Glutamatergic neuron (in vitro differentiated cells): ENCODE data around the gene RCBTB1. TPM values are rescaled to one million over a fixed set of nuclear protein-coding genes. Genes with fewer than 3 reads are reported as not detected.

Experiments
- DNase-seq: peaks from one replicate; pipeline ENCODE4 v3.0.0; 2022
- H3K27ac Mint-ChIP-seq: one replicate; pipeline ENCODE4 v1.8.0; 2020; ENCODE audit warnings: mild to moderate bottlenecking, mixed read lengths, inconsistent platforms; ENCODE audit not compliant: unreplicated experiment
- H3K27me3 Mint-ChIP-seq: one replicate; pipeline ENCODE4 v1.8.0; 2020; ENCODE audit warnings: mild to moderate bottlenecking, moderate library complexity, mixed read lengths, inconsistent platforms; ENCODE audit not compliant: unreplicated experiment
- H3K36me3 Mint-ChIP-seq: one replicate; pipeline ENCODE4 v1.8.0; 2020; ENCODE audit warnings: mild to moderate bottlenecking, mixed read lengths, inconsistent platforms; ENCODE audit not compliant: unreplicated experiment
- H3K4me1 Mint-ChIP-seq: one replicate; pipeline ENCODE4 v1.8.0; 2020; ENCODE audit warnings: mild to moderate bottlenecking, low read depth, mixed read lengths, inconsistent platforms; ENCODE audit not compliant: unreplicated experiment
- H3K4me3 Mint-ChIP-seq: one replicate; pipeline ENCODE4 v1.8.0; 2020; ENCODE audit warnings: mild to moderate bottlenecking, mixed read lengths, inconsistent platforms; ENCODE audit not compliant: unreplicated experiment
- H3K9me3 Mint-ChIP-seq: one replicate; pipeline ENCODE4 v1.8.0; 2020; ENCODE audit warnings: mild to moderate bottlenecking, moderate library complexity, mixed read lengths, inconsistent platforms; ENCODE audit not compliant: unreplicated experiment
- total RNA-seq: library from RNA; stranded (reverse); fragmentation: NEBNext Ultra II Directional; extraction: Animal tissue kit (Norgen Biotek cat#: 25700); gene quantifications from one replicate; pipeline ENCODE4 v1.2.1, GENCODE V29; 2021; ENCODE audit not compliant: unreplicated experiment
- TF ChIP-seq, protein P1 (sequence below): fragments of 200-600 bp; sonication (generic); IDR thresholded peaks from one replicate; pipeline ENCODE4 v1.5.0; 2021; ENCODE audit not compliant: partially characterized antibody, unreplicated experiment

Gene RCBTB1
- total RNA-seq, 1 donor from 2014 or later = 46.1 TPM

DNA sequence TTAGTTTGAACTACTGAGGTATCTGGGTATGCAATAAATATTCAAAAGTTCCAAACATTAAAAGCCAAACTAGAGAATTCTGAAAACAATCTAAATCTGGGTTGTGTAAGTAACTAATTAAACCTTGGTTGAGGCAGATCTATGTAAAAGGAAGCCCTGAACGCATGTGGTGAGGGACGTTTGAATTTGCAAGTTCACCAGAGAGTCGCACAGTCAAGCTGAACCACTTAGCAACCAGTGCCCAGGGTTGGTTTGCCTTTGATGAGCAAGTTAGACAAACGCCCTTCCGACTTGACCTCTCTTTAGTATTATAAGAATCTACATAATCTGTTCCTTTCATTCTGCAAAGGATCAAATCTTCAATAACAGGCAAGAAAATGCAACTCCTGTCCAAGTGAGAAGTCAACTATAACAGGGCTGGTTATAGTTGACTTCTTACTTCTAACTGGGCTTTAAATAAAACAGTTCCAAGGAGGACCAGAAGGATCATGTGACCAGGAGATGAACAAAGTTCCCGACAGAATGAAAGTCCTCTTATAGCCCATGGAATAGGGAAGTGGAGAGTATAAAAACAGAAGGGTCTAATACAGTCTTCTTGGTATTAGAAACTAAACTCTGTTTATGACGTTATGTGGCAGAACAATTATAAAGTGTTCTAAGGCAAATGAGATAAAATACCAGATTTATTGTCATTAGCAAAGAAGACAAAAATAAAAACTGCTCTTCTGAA is 49.0 kb downstream of the RCBTB1 start:
- Mint-ChIP-seq H3K36me3 (no peaks in the 10 kb centered on the region), H3K9me3 (no peaks in the 10 kb centered on the region), H3K27ac (no peak overlapping the region), H3K4me3 (no peak overlapping the region), H3K27me3 (no peaks in the 10 kb centered on the region), H3K4me1 (no peaks in the 10 kb centered on the region)
- TF ChIP-seq, protein P1, sequence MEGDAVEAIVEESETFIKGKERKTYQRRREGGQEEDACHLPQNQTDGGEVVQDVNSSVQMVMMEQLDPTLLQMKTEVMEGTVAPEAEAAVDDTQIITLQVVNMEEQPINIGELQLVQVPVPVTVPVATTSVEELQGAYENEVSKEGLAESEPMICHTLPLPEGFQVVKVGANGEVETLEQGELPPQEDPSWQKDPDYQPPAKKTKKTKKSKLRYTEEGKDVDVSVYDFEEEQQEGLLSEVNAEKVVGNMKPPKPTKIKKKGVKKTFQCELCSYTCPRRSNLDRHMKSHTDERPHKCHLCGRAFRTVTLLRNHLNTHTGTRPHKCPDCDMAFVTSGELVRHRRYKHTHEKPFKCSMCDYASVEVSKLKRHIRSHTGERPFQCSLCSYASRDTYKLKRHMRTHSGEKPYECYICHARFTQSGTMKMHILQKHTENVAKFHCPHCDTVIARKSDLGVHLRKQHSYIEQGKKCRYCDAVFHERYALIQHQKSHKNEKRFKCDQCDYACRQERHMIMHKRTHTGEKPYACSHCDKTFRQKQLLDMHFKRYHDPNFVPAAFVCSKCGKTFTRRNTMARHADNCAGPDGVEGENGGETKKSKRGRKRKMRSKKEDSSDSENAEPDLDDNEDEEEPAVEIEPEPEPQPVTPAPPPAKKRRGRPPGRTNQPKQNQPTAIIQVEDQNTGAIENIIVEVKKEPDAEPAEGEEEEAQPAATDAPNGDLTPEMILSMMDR = no peak
- no peak for DNase-seq

DNA sequence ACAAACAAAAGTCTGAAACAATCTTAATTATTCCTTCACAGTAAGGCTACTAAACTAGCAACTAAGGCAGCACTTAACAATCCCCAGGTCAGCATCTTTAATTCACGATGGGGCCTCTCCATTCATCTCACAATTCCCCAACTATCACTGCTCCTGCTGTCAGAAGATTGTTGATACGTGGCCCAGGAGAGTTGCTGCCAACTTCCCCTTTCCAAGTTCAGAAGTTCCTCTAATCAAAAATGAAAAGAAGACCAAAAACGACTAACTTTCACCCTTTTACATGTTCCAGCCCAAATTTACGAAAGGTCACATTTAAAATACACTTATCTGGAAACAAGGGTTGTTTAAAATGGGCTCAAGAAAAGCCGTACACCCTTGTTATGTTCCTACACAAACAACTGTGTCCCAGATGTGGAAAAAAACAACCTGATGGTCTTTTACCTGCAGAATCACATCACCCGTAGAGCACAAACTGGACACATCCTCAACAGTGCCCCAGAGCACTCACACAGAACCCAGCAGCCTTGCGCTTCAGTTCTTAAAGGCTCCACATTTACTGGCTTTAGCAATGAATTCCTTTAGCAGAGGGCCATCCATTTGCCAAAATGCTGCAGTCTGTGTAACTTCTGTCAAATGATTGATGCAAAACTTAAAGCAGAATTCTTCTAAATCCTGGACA is 51.6 kb downstream of the RCBTB1 start:
- no peak overlapping the region for H3K4me3 Mint-ChIP-seq
- DNase-seq = no peak

DNA sequence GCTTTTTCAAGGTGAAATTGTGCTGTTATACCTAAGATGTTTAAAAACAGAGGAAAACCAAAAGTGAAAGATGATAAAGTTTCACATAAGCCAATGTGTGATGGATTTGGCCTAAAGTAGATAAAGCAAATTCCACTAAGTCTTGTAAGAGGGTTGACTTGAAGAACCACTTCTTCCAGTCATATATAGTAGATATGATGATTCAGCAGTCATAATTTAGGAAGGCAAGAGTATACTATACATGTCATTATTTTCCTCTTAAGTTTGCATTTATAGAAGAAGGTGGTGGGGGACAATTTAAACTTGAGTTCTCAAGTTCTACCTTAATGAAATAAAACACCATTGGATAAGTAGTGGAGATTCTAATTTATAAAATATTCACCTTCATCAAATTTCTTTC is 52.3 kb downstream of the RCBTB1 start:
- DNase-seq = no peak
- TF ChIP-seq, protein P1 = no peak
- no peaks in the 10 kb centered on the region for H3K9me3 Mint-ChIP-seq
- H3K27me3 Mint-ChIP-seq = no peaks in the 10 kb centered on the region
- H3K4me1 Mint-ChIP-seq = no peaks in the 10 kb centered on the region
- H3K36me3 Mint-ChIP-seq = no peaks in the 10 kb centered on the region
- H3K4me3 Mint-ChIP-seq = no peak overlapping the region
- no peak overlapping the region for H3K27ac Mint-ChIP-seq

More for the DNA sequence above, 51.6 kb downstream of the RCBTB1 start:
- no peaks in the 10 kb centered on the region for H3K9me3 Mint-ChIP-seq
- no peaks in the 10 kb centered on the region for H3K4me1 Mint-ChIP-seq
- no peak overlapping the region for H3K27ac Mint-ChIP-seq
- TF ChIP-seq, protein P1 = no peak
- H3K36me3 Mint-ChIP-seq = no peaks in the 10 kb centered on the region
- no peaks in the 10 kb centered on the region for H3K27me3 Mint-ChIP-seq

DNA sequence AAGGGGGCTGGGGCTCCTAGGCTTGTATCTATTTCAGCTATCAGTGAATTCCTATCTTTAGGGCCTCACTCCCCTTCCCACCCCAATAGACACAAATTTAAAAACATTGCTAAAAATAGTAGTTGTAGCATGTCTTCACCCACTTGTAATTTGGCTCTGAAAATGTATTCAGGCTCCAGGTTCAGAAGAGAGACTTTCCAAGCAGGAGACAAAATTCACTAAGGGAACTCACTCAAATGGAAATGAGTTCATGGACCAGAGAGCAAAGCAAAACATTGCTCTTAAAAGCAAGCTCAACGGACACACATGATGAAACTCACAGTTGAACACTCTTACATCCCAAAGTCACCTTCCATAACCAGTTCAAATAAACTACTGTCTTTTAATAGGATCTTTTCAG is 52.8 kb downstream of the RCBTB1 start:
- H3K27ac Mint-ChIP-seq = no peak overlapping the region
- no peak for DNase-seq
- no peaks in the 10 kb centered on the region for H3K4me1 Mint-ChIP-seq

More for the DNA sequence above, 52.8 kb downstream of the RCBTB1 start:
- Mint-ChIP-seq H3K36me3 (no peaks in the 10 kb centered on the region), H3K27me3 (no peaks in the 10 kb centered on the region), H3K4me3 (no peak overlapping the region), H3K9me3 (no peaks in the 10 kb centered on the region)
- TF ChIP-seq, protein P1 = no peak
